ENCODE data around the gene CCNY.

DNA sequence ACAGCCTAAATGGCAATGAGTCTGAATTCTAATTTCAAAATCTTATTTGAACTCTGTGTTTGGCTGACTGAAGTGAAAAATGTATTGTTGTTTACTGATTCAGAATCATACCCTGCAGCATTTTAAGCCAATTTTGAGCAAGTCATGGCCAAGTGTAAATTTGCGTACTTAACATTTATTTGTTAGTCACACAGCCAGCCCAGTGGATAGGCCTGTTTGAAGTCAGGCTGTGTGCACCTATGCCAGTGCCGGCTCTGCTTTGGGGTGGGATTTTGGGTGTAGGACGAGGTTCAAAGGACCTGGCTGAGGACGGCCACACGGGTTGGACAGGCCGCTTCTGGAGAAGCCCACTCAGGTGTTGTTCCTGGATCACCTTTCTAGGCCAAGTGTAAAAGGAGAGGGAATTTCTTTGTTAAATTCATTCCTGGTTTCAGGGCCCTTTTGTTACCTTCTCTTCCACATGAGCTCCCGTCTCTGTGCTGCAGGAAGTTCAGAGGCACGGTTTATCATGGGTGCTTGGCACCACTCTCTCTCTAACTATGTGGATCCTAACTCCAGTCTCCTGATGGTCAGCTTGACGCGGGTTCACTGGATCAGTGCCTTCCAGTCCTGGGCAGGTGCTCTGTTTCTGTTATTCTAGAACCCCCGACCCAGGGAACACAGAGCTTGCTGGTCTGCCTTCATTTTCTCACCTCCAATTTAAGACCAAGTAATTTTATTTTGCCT lies 84.7 kb downstream of the CCNY start:
- TF ChIP-seq, protein P1, sequence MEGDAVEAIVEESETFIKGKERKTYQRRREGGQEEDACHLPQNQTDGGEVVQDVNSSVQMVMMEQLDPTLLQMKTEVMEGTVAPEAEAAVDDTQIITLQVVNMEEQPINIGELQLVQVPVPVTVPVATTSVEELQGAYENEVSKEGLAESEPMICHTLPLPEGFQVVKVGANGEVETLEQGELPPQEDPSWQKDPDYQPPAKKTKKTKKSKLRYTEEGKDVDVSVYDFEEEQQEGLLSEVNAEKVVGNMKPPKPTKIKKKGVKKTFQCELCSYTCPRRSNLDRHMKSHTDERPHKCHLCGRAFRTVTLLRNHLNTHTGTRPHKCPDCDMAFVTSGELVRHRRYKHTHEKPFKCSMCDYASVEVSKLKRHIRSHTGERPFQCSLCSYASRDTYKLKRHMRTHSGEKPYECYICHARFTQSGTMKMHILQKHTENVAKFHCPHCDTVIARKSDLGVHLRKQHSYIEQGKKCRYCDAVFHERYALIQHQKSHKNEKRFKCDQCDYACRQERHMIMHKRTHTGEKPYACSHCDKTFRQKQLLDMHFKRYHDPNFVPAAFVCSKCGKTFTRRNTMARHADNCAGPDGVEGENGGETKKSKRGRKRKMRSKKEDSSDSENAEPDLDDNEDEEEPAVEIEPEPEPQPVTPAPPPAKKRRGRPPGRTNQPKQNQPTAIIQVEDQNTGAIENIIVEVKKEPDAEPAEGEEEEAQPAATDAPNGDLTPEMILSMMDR (IDR thresholded peaks at IDR 0.05; ENCODE audit: poor library complexity): no peak
- TF ChIP-seq EZH2 (IDR thresholded peaks at IDR 0.05; ENCODE audit: borderline replicate concordance) (no peak), EZH2phosphoT487 (IDR thresholded peaks at IDR 0.05; ENCODE audit: low read depth, severe bottlenecking, unreplicated experiment) (no peak)

Measured in hepatocyte (in vitro differentiated cells).